ENCODE results near the gene ABAT.

The ABAT gene

GRCh38 chr16:8685617-8686016 is 11.2 kb downstream of the ABAT start:
- H3K27me3 ChIP-seq (ENCODE audit: insufficient read depth, low read length): peaks cover 5% of the 10 kb centered on the region; the same call in 1 of the 2 replicates
- no peaks in the 10 kb centered on the region; the same call in 1 of the 2 replicates for H3K36me3 ChIP-seq (ENCODE audit: insufficient read depth, low read length)
- peaks cover 12% of the 10 kb centered on the region for H3K9me3 ChIP-seq (ENCODE audit: low read length)
- H3K4me1 ChIP-seq (ENCODE audit: insufficient read depth, low read length, severe bottlenecking): no peaks in the 10 kb centered on the region
- H3K9ac ChIP-seq (ENCODE audit: low read length): no peak overlapping the region
- H4K20me1 ChIP-seq (ENCODE audit: insufficient read depth, low read length): no peaks in the 10 kb centered on the region
- no peaks in the 10 kb centered on the region for H3K9me2 ChIP-seq (ENCODE audit: low read depth, low read length)
- H3K27ac ChIP-seq (ENCODE audit: low read depth, low read length, poor library complexity, severe bottlenecking): no peak overlapping the region
- no peak overlapping the region for H3K4me2 ChIP-seq (ENCODE audit: low read length)
- TF ChIP-seq CTCF (IDR thresholded peaks at IDR 0.05; ENCODE audit: low read length) (no peak), EZH2 (IDR thresholded peaks at IDR 0.05; ENCODE audit: borderline replicate concordance, low read length) (no peak)
- no peak overlapping the region for H2AFZ ChIP-seq (ENCODE audit: low read length)
- no peaks in the 10 kb centered on the region for H3K79me2 ChIP-seq (ENCODE audit: insufficient read depth, low read length)
- no peak overlapping the region for H3K4me3 ChIP-seq (ENCODE audit: low read depth, low read length, poor library complexity, severe bottlenecking)
- H3F3A ChIP-seq (ENCODE audit: insufficient read depth, low read length): no peaks in the 10 kb centered on the region

- Histone ChIP-seq H4K20me1 (ENCODE audit: insufficient read depth, low read length) (no peaks in the 10 kb centered on the region), H3K4me3 (ENCODE audit: low read depth, low read length, poor library complexity, severe bottlenecking) (no peak overlapping the region), H3K4me2 (ENCODE audit: low read length) (no peak overlapping the region), H3K27me3 (ENCODE audit: insufficient read depth, low read length) (peaks cover 5% of the 10 kb centered on the region; the same call in 1 of the 2 replicates), H3K36me3 (ENCODE audit: insufficient read depth, low read length) (no peaks in the 10 kb centered on the region; the same call in 1 of the 2 replicates), H3F3A (ENCODE audit: insufficient read depth, low read length) (no peaks in the 10 kb centered on the region), H3K9me3 (ENCODE audit: low read length) (peaks cover 12% of the 10 kb centered on the region), H2AFZ (ENCODE audit: low read length) (no peak overlapping the region), H3K9ac (ENCODE audit: low read length) (no peak overlapping the region), H3K9me2 (ENCODE audit: low read depth, low read length) (no peaks in the 10 kb centered on the region), H3K27ac (ENCODE audit: low read depth, low read length, poor library complexity, severe bottlenecking) (no peak overlapping the region), H3K4me1 (ENCODE audit: insufficient read depth, low read length, severe bottlenecking) (no peaks in the 10 kb centered on the region), H3K79me2 (ENCODE audit: insufficient read depth, low read length) (no peaks in the 10 kb centered on the region)
- TF ChIP-seq EZH2 (IDR thresholded peaks at IDR 0.05; ENCODE audit: borderline replicate concordance, low read length) (no peak), CTCF (IDR thresholded peaks at IDR 0.05; ENCODE audit: low read length) (no peak)
Measured at GRCh38 chr16:8686031-8686621, 11.7 kb downstream of the ABAT start.

DNA sequence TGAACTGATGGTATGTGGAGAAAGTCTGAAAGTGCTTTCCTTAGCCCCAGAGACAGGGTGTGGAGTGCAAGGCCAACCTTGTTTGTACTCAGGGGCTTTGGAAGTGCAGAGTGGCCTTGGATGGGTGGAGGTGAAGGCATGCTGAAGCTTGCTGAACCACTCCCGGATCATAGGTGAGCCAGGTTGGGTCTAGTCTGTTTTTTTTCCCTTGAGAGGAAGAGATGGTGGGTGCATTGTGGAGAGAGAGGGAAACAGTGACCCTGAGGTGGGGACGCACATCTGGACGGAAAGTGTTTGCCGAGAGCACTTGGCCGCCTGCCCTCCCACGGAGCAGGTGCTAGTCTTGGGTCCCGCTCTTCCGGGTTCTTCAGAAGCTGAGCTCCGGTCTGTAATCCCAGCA is 12.5 kb downstream of the ABAT start:
- TF ChIP-seq CTCF (IDR thresholded peaks at IDR 0.05; ENCODE audit: low read length) (no peak), EZH2 (IDR thresholded peaks at IDR 0.05; ENCODE audit: borderline replicate concordance, low read length) (no peak)
- Histone ChIP-seq H2AFZ (ENCODE audit: low read length) (no peak overlapping the region), H3K79me2 (ENCODE audit: insufficient read depth, low read length) (no peaks in the 10 kb centered on the region), H4K20me1 (ENCODE audit: insufficient read depth, low read length) (no peaks in the 10 kb centered on the region), H3K27me3 (ENCODE audit: insufficient read depth, low read length) (peaks cover 5% of the 10 kb centered on the region; the same call in 1 of the 2 replicates), H3K9me2 (ENCODE audit: low read depth, low read length) (no peaks in the 10 kb centered on the region), H3K4me2 (ENCODE audit: low read length) (no peak overlapping the region), H3K4me3 (ENCODE audit: low read depth, low read length, poor library complexity, severe bottlenecking) (no peak overlapping the region), H3K9me3 (ENCODE audit: low read length) (peaks cover 12% of the 10 kb centered on the region), H3K27ac (ENCODE audit: low read depth, low read length, poor library complexity, severe bottlenecking) (no peak overlapping the region), H3K4me1 (ENCODE audit: insufficient read depth, low read length, severe bottlenecking) (no peaks in the 10 kb centered on the region), H3K9ac (ENCODE audit: low read length) (no peak overlapping the region), H3K36me3 (ENCODE audit: insufficient read depth, low read length) (no peaks in the 10 kb centered on the region; the same call in 1 of the 2 replicates), H3F3A (ENCODE audit: insufficient read depth, low read length) (no peaks in the 10 kb centered on the region)

All from OCI-LY1 (cell line).